ENCODE measurements around the gene YAP1.

The YAP1 gene

GRCh38 chr11:102274628-102275027, 164.4 kb downstream of the YAP1 start:
- H3K27me3 ChIP-seq (replicated peaks; ENCODE audit: insufficient read depth, low read length) = no peaks in the 10 kb centered on the region
- no peaks in the 10 kb centered on the region for H3K36me3 ChIP-seq (replicated peaks; ENCODE audit: insufficient read depth, low read length)
- no peak overlapping the region for H3K27ac ChIP-seq (ENCODE audit: low read length)
- DNase-seq = no peak
- H3K9me2 ChIP-seq (replicated peaks; ENCODE audit: insufficient read depth, low read length) = no peaks in the 10 kb centered on the region
- no peaks in the 10 kb centered on the region for H3F3A ChIP-seq (ENCODE audit: insufficient read depth, low read length)
- no peak overlapping the region for H3K4me3 ChIP-seq (ENCODE audit: low read length)
- H3K9me3 ChIP-seq (replicated peaks; ENCODE audit: insufficient read depth, low read length) = no peaks in the 10 kb centered on the region
- H3K4me2 ChIP-seq (ENCODE audit: low read depth, low read length) = no peak overlapping the region
- H2AFZ ChIP-seq (ENCODE audit: low read length) = no peak overlapping the region
- TF ChIP-seq EZH2phosphoT487 (IDR thresholded peaks at IDR 0.05; ENCODE audit: low read length) = no peak
- no peak for TF ChIP-seq CTCF (IDR thresholded peaks at IDR 0.05; ENCODE audit: low read length)
- TF ChIP-seq EZH2 (optimal IDR thresholded peaks at IDR 0.05; ENCODE audit: low read depth, low read length) = no peak
- no peaks in the 10 kb centered on the region for H4K20me1 ChIP-seq (ENCODE audit: insufficient read depth, low read length)
- no peak overlapping the region for H3K9ac ChIP-seq (ENCODE audit: low read length)
- no peaks in the 10 kb centered on the region for H3K79me2 ChIP-seq (ENCODE audit: low read length)
- H3K4me1 ChIP-seq (ENCODE audit: low read length) = 0 out of 2 replicates have a peak, but pooled peaks cover 5% of the 10 kb centered on the region

GRCh38 chr11:102276362-102276761, 166.1 kb downstream of the YAP1 start:
- H3F3A ChIP-seq (ENCODE audit: insufficient read depth, low read length) = no peaks in the 10 kb centered on the region
- no peak overlapping the region for H2AFZ ChIP-seq (ENCODE audit: low read length)
- no peaks in the 10 kb centered on the region for H3K9me2 ChIP-seq (replicated peaks; ENCODE audit: insufficient read depth, low read length)
- H4K20me1 ChIP-seq (ENCODE audit: insufficient read depth, low read length) = no peaks in the 10 kb centered on the region
- H3K4me3 ChIP-seq (ENCODE audit: low read length) = no peak overlapping the region
- no peak for DNase-seq
- no peaks in the 10 kb centered on the region for H3K9me3 ChIP-seq (replicated peaks; ENCODE audit: insufficient read depth, low read length)
- no peaks in the 10 kb centered on the region for H3K79me2 ChIP-seq (ENCODE audit: low read length)
- H3K27me3 ChIP-seq (replicated peaks; ENCODE audit: insufficient read depth, low read length) = no peaks in the 10 kb centered on the region
- no peak overlapping the region for H3K4me2 ChIP-seq (ENCODE audit: low read depth, low read length)
- no peaks in the 10 kb centered on the region for H3K36me3 ChIP-seq (replicated peaks; ENCODE audit: insufficient read depth, low read length)
- TF ChIP-seq EZH2 (optimal IDR thresholded peaks at IDR 0.05; ENCODE audit: low read depth, low read length) = no peak
- no peak for TF ChIP-seq EZH2phosphoT487 (IDR thresholded peaks at IDR 0.05; ENCODE audit: low read length)
- no peak for TF ChIP-seq CTCF (IDR thresholded peaks at IDR 0.05; ENCODE audit: low read length)
- H3K27ac ChIP-seq (ENCODE audit: low read length) = no peak overlapping the region
- H3K4me1 ChIP-seq (ENCODE audit: low read length) = no peaks in the 10 kb centered on the region
- no peak overlapping the region for H3K9ac ChIP-seq (ENCODE audit: low read length)

- Histone ChIP-seq H3K9ac (ENCODE audit: low read length) (no peak overlapping the region), H4K20me1 (ENCODE audit: insufficient read depth, low read length) (no peaks in the 10 kb centered on the region), H3K27ac (ENCODE audit: low read length) (no peak overlapping the region), H3K9me2 (replicated peaks; ENCODE audit: insufficient read depth, low read length) (no peaks in the 10 kb centered on the region), H3K36me3 (replicated peaks; ENCODE audit: insufficient read depth, low read length) (no peaks in the 10 kb centered on the region), H3K27me3 (replicated peaks; ENCODE audit: insufficient read depth, low read length) (no peaks in the 10 kb centered on the region), H3F3A (ENCODE audit: insufficient read depth, low read length) (no peaks in the 10 kb centered on the region), H3K4me3 (ENCODE audit: low read length) (no peak overlapping the region), H3K79me2 (ENCODE audit: low read length) (no peaks in the 10 kb centered on the region), H3K9me3 (replicated peaks; ENCODE audit: insufficient read depth, low read length) (no peaks in the 10 kb centered on the region), H3K4me1 (ENCODE audit: low read length) (no peaks in the 10 kb centered on the region), H3K4me2 (ENCODE audit: low read depth, low read length) (no peak overlapping the region), H2AFZ (ENCODE audit: low read length) (no peak overlapping the region)
- DNase-seq = no peak
- TF ChIP-seq CTCF (IDR thresholded peaks at IDR 0.05; ENCODE audit: low read length) (no peak), EZH2phosphoT487 (IDR thresholded peaks at IDR 0.05; ENCODE audit: low read length) (no peak), EZH2 (optimal IDR thresholded peaks at IDR 0.05; ENCODE audit: low read depth, low read length) (no peak)
Measured at GRCh38 chr11:102276783-102277182, 166.5 kb downstream of the YAP1 start.

Data from MM.1S (cell line).